ENCODE measurements around the gene COG8. TPM values are rescaled to one million over a fixed set of nuclear protein-coding genes. Genes with fewer than 3 reads are reported as not detected.

COG8 gene
- total and polyA plus RNA-seq, 2 of the 8 experiments (the other 6 are each of a cell fraction or from before 2014, with no cell fraction given): 49.1 to 55.6 TPM

- TF ChIP-seq CHD2 (IDR thresholded peaks at IDR 0.05; ENCODE audit: low read length) (no peak), ZNF274 (IDR thresholded peaks at IDR 0.05; ENCODE audit: borderline replicate concordance, extremely low read depth, low read length) (no peak), SAP30 (IDR thresholded peaks at IDR 0.05; ENCODE audit: insufficient read depth, insufficient replicate concordance, low read length) (no peak), SP1 (IDR thresholded peaks at IDR 0.05; ENCODE audit: low read depth, low read length) (no peak), PHF8 (conservative IDR thresholded peaks at IDR 0.05; ENCODE audit: low read depth, low read length) (no peak), ATF2 (IDR thresholded peaks at IDR 0.05; ENCODE audit: low read length) (no peak), POLR2AphosphoS5 (IDR thresholded peaks at IDR 0.05; ENCODE audit: low read depth, low read length) (no peak), MAFK (IDR thresholded peaks at IDR 0.05; ENCODE audit: low read depth, low read length) (no peak), POLR2A (IDR thresholded peaks at IDR 0.05; ENCODE audit: control extremely low read depth in 1 of 2, low read depth in 2 of 2, low read length in 2 of 2) (no peak)
Measured at GRCh38 chr16:69315486-69316311, 23.7 kb downstream of the COG8 start (continued).
